Endothelial cell (in vitro differentiated cells): ENCODE results near the gene GIPC2. TPM values are rescaled to one million over a fixed set of nuclear protein-coding genes. Genes with fewer than 3 reads are reported as not detected.

Source experiments
- DNase-seq: peaks from one replicate; pipeline ENCODE4 v3.0.0; 2021; ENCODE audit warnings: low spot score
- H3K27ac Mint-ChIP-seq: one replicate; pipeline ENCODE4 v1.8.0; 2021; ENCODE audit warnings: mixed read lengths, inconsistent platforms; ENCODE audit not compliant: unreplicated experiment
- H3K27me3 Mint-ChIP-seq: one replicate; pipeline ENCODE4 v1.8.0; 2021; ENCODE audit warnings: mild to moderate bottlenecking, moderate library complexity, mixed read lengths, inconsistent platforms; ENCODE audit not compliant: unreplicated experiment
- H3K36me3 Mint-ChIP-seq: one replicate; pipeline ENCODE4 v1.8.0; 2021; ENCODE audit warnings: mild to moderate bottlenecking, low read depth, mixed read lengths, inconsistent platforms; ENCODE audit not compliant: unreplicated experiment
- H3K4me1 Mint-ChIP-seq: one replicate; pipeline ENCODE4 v1.8.0; 2021; ENCODE audit warnings: mild to moderate bottlenecking, mixed read lengths, inconsistent platforms; ENCODE audit not compliant: unreplicated experiment
- H3K4me3 Mint-ChIP-seq: one replicate; pipeline ENCODE4 v1.8.0; 2021; ENCODE audit warnings: mild to moderate bottlenecking, mixed read lengths, inconsistent platforms; ENCODE audit not compliant: unreplicated experiment
- H3K9me3 Mint-ChIP-seq: one replicate; pipeline ENCODE4 v1.8.0; 2021; ENCODE audit warnings: mixed read lengths, inconsistent platforms; ENCODE audit not compliant: unreplicated experiment
- total RNA-seq: library from RNA; stranded (reverse); fragmentation: NEBNext Ultra II Directional; extraction: Animal tissue kit (Norgen Biotek cat#: 25700); gene quantifications from one replicate; pipeline ENCODE4 v1.2.1, GENCODE V29; 2021; ENCODE audit not compliant: unreplicated experiment
- TF ChIP-seq, protein P1 (sequence below): fragments of 200-600 bp; sonication (generic); IDR thresholded peaks from one replicate; pipeline ENCODE4 v1.5.0; 2021; ENCODE audit warnings: antibody characterized with exemption; ENCODE audit not compliant: unreplicated experiment

Gene GIPC2
- total RNA-seq, 1 donor from 2014 or later, result 2.9 TPM

DNA sequence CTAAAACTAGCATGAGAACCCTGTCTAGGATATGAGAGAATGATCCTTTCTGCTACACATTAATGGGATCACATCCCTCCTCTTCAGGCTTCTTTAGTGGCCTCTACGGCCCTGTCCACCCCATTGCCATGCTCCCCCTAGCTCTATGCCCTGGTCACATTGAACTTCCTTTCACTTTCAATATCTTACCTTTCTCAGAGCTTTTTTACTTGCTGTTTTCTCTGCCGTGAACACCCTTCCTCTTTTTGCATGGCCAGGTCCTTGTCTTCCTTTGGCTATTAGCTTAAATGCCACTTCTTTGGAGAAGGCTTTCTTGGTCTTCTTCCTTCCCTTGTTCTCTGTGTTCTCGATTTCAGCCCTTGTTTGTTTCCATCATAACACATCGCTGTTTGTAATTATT, 97.4 kb downstream of the GIPC2 start:
- no peaks in the 10 kb centered on the region for H3K36me3 Mint-ChIP-seq
- H3K4me3 Mint-ChIP-seq, result no peak overlapping the region
- no peaks in the 10 kb centered on the region for H3K9me3 Mint-ChIP-seq
- H3K27me3 Mint-ChIP-seq, result no peaks in the 10 kb centered on the region
- no peak for DNase-seq
- H3K27ac Mint-ChIP-seq, result no peak overlapping the region
- TF ChIP-seq, protein P1, sequence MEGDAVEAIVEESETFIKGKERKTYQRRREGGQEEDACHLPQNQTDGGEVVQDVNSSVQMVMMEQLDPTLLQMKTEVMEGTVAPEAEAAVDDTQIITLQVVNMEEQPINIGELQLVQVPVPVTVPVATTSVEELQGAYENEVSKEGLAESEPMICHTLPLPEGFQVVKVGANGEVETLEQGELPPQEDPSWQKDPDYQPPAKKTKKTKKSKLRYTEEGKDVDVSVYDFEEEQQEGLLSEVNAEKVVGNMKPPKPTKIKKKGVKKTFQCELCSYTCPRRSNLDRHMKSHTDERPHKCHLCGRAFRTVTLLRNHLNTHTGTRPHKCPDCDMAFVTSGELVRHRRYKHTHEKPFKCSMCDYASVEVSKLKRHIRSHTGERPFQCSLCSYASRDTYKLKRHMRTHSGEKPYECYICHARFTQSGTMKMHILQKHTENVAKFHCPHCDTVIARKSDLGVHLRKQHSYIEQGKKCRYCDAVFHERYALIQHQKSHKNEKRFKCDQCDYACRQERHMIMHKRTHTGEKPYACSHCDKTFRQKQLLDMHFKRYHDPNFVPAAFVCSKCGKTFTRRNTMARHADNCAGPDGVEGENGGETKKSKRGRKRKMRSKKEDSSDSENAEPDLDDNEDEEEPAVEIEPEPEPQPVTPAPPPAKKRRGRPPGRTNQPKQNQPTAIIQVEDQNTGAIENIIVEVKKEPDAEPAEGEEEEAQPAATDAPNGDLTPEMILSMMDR, result no peak
- H3K4me1 Mint-ChIP-seq, result no peaks in the 10 kb centered on the region

DNA sequence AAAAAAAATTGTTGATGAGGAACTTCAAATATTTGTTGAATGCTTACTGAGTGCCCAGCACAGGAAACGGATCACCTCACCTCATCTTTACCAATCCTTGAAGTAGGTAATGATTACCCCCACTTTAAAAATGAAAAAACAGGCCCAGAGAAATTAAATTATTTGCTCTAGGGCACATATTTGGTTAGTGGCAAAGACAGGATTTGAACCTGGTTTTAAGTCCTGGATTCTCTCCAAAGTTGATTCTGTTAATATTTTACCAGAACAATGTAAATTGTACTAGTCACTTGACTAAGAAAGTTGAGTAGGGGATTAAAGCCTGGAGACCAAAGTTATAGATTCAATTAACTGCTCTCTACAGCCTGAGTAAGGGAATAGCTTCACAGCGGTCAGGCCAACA, 97.9 kb downstream of the GIPC2 start:
- TF ChIP-seq, protein P1, result no peak
- no peak for DNase-seq
- no peaks in the 10 kb centered on the region for H3K36me3 Mint-ChIP-seq
- no peaks in the 10 kb centered on the region for H3K4me1 Mint-ChIP-seq
- H3K27me3 Mint-ChIP-seq, result no peaks in the 10 kb centered on the region
- no peaks in the 10 kb centered on the region for H3K9me3 Mint-ChIP-seq
- H3K27ac Mint-ChIP-seq, result no peak overlapping the region
- no peak overlapping the region for H3K4me3 Mint-ChIP-seq

DNA sequence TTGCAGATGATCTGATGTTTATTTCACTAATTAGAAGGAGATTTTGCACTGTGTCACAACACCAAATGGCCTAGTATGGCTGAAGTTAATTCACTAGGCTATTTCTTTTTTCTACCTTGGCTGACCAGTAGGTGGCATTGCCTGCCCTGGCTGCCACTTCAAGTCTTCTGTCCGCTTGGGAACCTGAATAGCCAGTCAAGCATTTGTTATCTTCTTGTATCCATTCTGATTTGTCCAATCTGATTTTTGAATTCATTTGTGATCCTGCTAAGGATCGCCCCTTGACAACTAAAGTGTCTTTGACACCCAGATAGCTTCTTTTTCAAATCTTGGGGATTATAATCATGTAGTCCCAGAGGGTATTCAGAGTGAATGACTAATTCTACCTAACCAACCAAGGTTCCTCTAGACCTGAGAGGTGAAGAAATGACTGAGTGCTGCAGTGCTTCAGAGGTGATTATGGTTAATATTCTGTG, 99.4 kb downstream of the GIPC2 start:
- Mint-ChIP-seq H3K4me1 (no peaks in the 10 kb centered on the region), H3K4me3 (no peak overlapping the region), H3K9me3 (no peaks in the 10 kb centered on the region), H3K36me3 (no peaks in the 10 kb centered on the region), H3K27me3 (no peaks in the 10 kb centered on the region), H3K27ac (no peak overlapping the region)
- TF ChIP-seq, protein P1, result peak; percentile 90
- peak; percentile 52 for DNase-seq

DNA sequence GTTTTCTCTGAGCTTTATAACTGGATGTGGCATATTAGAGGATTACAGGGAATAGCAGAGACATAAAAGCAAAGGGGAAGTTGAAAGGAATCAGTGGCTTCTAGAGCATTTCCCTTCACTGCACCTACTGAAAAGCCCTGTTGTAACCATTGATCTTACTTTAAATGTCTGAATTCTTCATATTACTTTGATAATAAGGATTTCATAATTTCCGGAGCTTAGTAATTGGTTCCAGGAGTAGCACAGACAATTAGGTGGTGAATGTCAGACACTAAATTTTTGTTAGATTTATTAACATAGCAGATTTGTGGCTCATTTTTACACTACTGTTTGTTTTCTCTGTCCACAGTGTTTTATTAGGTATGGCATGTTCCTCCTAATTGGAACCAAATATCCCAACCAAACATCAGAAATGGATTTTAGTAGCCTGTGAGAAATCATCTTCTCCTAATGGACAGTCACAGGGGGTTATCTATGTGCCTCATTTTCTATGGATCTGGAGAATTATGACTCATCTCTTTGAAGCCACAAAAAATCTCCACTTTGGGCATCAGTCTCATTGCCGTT, 100.5 kb downstream of the GIPC2 start:
- no peak overlapping the region for H3K4me3 Mint-ChIP-seq
- no peaks in the 10 kb centered on the region for H3K27me3 Mint-ChIP-seq
- no peak for DNase-seq
- H3K4me1 Mint-ChIP-seq, result no peaks in the 10 kb centered on the region
- TF ChIP-seq, protein P1, result no peak
- no peaks in the 10 kb centered on the region for H3K9me3 Mint-ChIP-seq
- H3K36me3 Mint-ChIP-seq, result no peaks in the 10 kb centered on the region
- no peak overlapping the region for H3K27ac Mint-ChIP-seq

DNA sequence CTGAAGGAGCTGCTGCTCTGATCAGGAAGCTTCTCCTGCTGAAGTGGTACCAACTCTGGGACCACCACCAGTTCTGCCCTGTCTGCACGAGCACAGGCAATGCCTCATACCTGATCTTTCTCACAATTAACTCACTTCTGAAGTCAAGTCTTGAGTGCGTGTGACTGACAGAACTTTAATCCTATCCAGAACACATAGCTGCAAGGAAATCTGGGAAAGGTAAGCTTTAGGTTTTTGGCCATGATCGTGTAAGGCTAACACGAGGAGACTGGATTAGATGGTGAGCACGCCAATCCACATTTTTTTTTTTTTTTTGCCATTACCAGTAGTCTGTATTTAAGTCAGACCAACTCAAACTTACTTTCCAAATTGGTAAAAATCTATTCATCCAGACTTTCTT, 101.3 kb downstream of the GIPC2 start:
- H3K27ac Mint-ChIP-seq, result no peak overlapping the region
- no peaks in the 10 kb centered on the region for H3K9me3 Mint-ChIP-seq
- H3K4me1 Mint-ChIP-seq, result no peaks in the 10 kb centered on the region
- H3K36me3 Mint-ChIP-seq, result no peaks in the 10 kb centered on the region
- H3K27me3 Mint-ChIP-seq, result no peaks in the 10 kb centered on the region
- TF ChIP-seq, protein P1, result no peak
- H3K4me3 Mint-ChIP-seq, result no peak overlapping the region
- no peak for DNase-seq
